Esophagus squamous epithelium (tissue), 4 donors: ENCODE results near the gene GABRG3.

ENCODE experiments used
- POLR2A ChIP-seq, 4 donors: fragments of 450-650 bp; IDR thresholded peaks; one replicate each; pipeline ENCODE4 v1.6.1; 2017; ENCODE audit warnings: antibody characterized with exemption in 4 of 4, mild to moderate bottlenecking in 4 of 4, moderate library complexity in 3 of 4
- TF ChIP-seq, protein P1 (sequence below), 6 experiments: fragments of 450-650 bp in 4 of 6; fragments of 200-600 bp in 2 of 6; sonication (generic) in 2 of 6; IDR thresholded peaks; one replicate each; pipeline ENCODE4 v1.5.1; 2016 to 2019; ENCODE audit warnings: antibody characterized with exemption in 6 of 6, mild to moderate bottlenecking in 4 of 6, moderate library complexity in 4 of 6

DNA sequence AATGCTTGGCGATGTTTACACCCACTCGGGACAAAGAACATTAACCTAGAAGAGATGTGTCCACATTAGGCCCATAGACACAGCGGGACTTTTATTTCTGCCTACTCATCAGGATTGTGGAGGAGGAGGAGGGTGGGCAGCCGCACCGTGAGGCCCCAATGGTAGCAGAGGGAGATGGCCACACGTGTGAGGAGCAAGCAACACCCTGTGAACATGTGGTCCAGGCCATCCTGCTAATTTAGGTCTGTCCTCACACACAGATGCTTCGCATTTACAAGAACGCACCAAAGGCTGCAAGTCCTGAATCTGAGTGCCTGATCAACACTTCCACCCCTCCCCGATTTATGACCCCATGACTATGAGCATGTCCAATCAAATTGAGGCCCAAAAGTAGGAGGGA lies 560.0 kb downstream of the GABRG3 start:
- no peak for TF ChIP-seq POLR2A (IDR thresholded peaks at IDR 0.05)
- TF ChIP-seq, protein P1, sequence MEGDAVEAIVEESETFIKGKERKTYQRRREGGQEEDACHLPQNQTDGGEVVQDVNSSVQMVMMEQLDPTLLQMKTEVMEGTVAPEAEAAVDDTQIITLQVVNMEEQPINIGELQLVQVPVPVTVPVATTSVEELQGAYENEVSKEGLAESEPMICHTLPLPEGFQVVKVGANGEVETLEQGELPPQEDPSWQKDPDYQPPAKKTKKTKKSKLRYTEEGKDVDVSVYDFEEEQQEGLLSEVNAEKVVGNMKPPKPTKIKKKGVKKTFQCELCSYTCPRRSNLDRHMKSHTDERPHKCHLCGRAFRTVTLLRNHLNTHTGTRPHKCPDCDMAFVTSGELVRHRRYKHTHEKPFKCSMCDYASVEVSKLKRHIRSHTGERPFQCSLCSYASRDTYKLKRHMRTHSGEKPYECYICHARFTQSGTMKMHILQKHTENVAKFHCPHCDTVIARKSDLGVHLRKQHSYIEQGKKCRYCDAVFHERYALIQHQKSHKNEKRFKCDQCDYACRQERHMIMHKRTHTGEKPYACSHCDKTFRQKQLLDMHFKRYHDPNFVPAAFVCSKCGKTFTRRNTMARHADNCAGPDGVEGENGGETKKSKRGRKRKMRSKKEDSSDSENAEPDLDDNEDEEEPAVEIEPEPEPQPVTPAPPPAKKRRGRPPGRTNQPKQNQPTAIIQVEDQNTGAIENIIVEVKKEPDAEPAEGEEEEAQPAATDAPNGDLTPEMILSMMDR (IDR thresholded peaks at IDR 0.05): no peak
